Measurements from ENCODE around the gene CDK5RAP1. TPM values are rescaled to one million over a fixed set of nuclear protein-coding genes. Genes with fewer than 3 reads are reported as not detected.

The CDK5RAP1 gene
- total RNA-seq, 1 donor from 2014 or later, result 14.0 TPM

- no peak for DNase-seq
These were observed 67.7 kb downstream of the CDK5RAP1 start for GRCh38 chr20:33333616-33334015.

- DNase-seq, result no peak
These were observed 68.3 kb downstream of the CDK5RAP1 start for GRCh38 chr20:33332905-33333456.

GRCh38 chr20:33328157-33329137 is 72.9 kb downstream of the CDK5RAP1 start:
- no peak for DNase-seq

- no peak for DNase-seq
These were observed 76.0 kb downstream of the CDK5RAP1 start for GRCh38 chr20:33325350-33325749.

- DNase-seq, result no peak
These were observed 78.1 kb downstream of the CDK5RAP1 start for GRCh38 chr20:33323236-33323635.

- DNase-seq, result no peak
These were observed 78.9 kb downstream of the CDK5RAP1 start for GRCh38 chr20:33322456-33322855.

GRCh38 chr20:33320006-33320405 is 81.3 kb downstream of the CDK5RAP1 start:
- no peak for DNase-seq

GRCh38 chr20:33318096-33318429 is 83.3 kb downstream of the CDK5RAP1 start:
- DNase-seq, result no peak

GRCh38 chr20:33317424-33318095 is 83.8 kb downstream of the CDK5RAP1 start:
- DNase-seq, result no peak

GRCh38 chr20:33316958-33317357 is 84.4 kb downstream of the CDK5RAP1 start:
- no peak for DNase-seq

- DNase-seq, result no peak
These were observed 85.0 kb downstream of the CDK5RAP1 start for GRCh38 chr20:33316343-33316742.

GRCh38 chr20:33313686-33314314 is 87.5 kb downstream of the CDK5RAP1 start:
- no peak for DNase-seq

GRCh38 chr20:33312583-33312982 is 88.7 kb downstream of the CDK5RAP1 start:
- DNase-seq, result no peak

GRCh38 chr20:33311996-33312395 is 89.3 kb downstream of the CDK5RAP1 start:
- DNase-seq, result peak; percentile 8

GRCh38 chr20:33311011-33311410 is 90.3 kb downstream of the CDK5RAP1 start:
- no peak for DNase-seq

- no peak for DNase-seq
These were observed 90.9 kb downstream of the CDK5RAP1 start for GRCh38 chr20:33310327-33310899.

GRCh38 chr20:33309631-33310030 is 91.7 kb downstream of the CDK5RAP1 start:
- DNase-seq, result no peak

Other genes with a start within 250 kb of the CDK5RAP1 start
- gene BPIFA2, start 233.4 kb downstream of the CDK5RAP1 start, total RNA-seq, result not detected
- gene BPIFA3, start 184.2 kb downstream of the CDK5RAP1 start, total RNA-seq, result not detected
- gene BPIFA1, start 165.5 kb downstream of the CDK5RAP1 start, total RNA-seq, result not detected
- not detected for gene BPIFB1, start 118.3 kb downstream of the CDK5RAP1 start, total RNA-seq
- 8.7 TPM for gene SNTA1, start 42.2 kb upstream of the CDK5RAP1 start, total RNA-seq
- gene CBFA2T2, start 88.6 kb upstream of the CDK5RAP1 start, total RNA-seq, result 14.4 TPM

Measured in skin of body (tissue), 2 donors.